Choroid plexus epithelial cell (primary cell): ENCODE data around the gene SHH.

Experiments
- DNase-seq: peaks from one replicate; pipeline ENCODE4 v3.0.0-alpha.2; 2010; ENCODE audit warnings: low read depth
- H3K4me3 ChIP-seq: 2 replicates; pipeline ENCODE4 v1.5.1; 2011; ENCODE audit warnings: low read depth, mild to moderate bottlenecking, control low read depth, low read length, moderate library complexity
- TF ChIP-seq, protein P1 (sequence below): conservative IDR thresholded peaks from 2 replicates; pipeline ENCODE4 v1.5.1; 2011; ENCODE audit warnings: low read depth, mild to moderate bottlenecking, control low read depth, inconsistent platforms, low read length, moderate library complexity

SHH gene

DNA sequence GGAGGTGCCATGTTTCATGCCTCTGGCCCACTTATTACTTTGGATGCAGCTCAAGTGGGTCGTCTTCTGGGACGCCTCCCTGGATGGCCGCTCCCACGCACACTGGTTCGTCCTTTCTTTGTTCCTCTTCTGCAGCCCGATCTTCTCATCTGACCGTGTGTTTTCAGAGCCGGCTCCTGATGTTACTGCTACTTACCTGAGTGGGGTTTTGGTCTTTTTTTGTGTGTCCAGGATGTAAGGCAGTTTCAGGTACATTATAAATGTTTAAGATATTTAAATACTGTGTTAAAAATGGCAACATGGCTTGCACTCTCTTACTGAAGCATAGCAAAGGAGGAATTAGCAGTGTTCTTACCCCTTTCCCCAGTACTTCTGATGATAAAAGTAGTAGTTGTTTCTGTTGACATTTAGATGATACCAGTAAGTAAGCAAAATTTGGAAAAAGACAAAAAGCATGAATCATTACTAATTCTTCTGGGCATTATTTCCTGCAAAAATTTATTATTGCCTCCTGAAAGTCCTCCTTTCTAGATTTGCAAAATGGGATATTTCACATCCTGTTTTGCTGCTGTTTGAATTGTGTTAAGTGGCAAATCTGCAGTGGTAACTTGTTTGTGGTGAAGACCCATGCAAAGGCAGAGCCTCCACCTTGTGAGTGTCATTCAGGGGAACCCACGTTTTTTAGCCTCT is 59.4 kb downstream of the SHH start:
- H3K4me3 ChIP-seq, result no peak overlapping the region
- DNase-seq, result no peak
- TF ChIP-seq, protein P1, sequence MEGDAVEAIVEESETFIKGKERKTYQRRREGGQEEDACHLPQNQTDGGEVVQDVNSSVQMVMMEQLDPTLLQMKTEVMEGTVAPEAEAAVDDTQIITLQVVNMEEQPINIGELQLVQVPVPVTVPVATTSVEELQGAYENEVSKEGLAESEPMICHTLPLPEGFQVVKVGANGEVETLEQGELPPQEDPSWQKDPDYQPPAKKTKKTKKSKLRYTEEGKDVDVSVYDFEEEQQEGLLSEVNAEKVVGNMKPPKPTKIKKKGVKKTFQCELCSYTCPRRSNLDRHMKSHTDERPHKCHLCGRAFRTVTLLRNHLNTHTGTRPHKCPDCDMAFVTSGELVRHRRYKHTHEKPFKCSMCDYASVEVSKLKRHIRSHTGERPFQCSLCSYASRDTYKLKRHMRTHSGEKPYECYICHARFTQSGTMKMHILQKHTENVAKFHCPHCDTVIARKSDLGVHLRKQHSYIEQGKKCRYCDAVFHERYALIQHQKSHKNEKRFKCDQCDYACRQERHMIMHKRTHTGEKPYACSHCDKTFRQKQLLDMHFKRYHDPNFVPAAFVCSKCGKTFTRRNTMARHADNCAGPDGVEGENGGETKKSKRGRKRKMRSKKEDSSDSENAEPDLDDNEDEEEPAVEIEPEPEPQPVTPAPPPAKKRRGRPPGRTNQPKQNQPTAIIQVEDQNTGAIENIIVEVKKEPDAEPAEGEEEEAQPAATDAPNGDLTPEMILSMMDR, result no peak

GRCh38 chr7:155751409-155751808 is 60.9 kb downstream of the SHH start:
- TF ChIP-seq, protein P1, result no peak
- H3K4me3 ChIP-seq, result no peak overlapping the region
- no peak for DNase-seq

DNA sequence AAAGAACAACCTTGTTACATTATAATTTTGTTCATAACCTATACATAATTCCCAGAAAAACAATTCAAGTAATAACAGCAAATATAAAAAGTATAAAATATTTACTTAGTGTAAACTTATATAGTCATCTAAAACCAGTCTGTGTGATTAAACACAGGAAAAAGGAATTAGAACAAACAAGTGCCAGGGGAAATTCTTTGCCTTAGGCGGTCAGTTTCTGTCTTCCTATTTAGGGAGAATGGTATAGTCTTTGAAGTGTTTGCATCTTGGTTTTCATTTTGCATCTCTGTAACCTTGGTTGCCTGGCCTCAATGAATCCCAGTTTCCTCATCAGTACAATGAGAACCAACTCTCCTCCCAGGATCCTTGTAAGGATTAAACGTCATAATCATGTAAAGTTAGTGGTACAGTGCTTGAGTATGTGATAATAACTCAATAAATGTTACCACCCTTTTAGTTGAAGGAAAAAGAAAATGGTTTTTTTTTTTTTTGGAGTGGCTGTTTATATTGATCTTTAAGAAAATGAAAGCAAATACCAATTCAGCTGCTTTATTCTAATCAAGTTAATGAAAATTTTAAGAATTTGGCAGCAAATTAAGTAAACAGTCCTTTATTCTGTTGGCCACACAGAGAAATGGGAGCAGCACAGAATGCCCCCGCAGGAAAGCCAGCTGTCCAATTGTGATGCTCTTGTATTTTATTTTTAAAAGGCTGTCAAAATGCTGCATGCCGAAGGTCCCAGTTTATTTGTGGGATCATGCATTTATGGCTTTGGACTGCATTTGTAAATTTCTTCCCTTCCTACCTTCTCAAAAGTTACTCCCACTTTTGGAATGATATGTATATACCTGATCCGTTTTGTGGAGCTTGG is 61.8 kb downstream of the SHH start:
- no peak overlapping the region for H3K4me3 ChIP-seq
- no peak for DNase-seq
- TF ChIP-seq, protein P1, result no peak
